ENCODE results near the gene IRX6. TPM values are rescaled to one million over a fixed set of nuclear protein-coding genes. Genes with fewer than 3 reads are reported as not detected.

Gene IRX6
- polyA plus RNA-seq, 1 donor (not counting 4 experiments of a cell fraction or from before 2014, with no cell fraction given), result not detected

- H3K79me2 ChIP-seq (ENCODE audit: control insufficient read depth, insufficient read depth, low read length), result no peaks in the 10 kb centered on the region
- dilution Hi-C loops (cut with MboI; ENCODE audit: extremely low pct_ligation_motif_present, low sequenced_read_pairs), result no loop called here
These were observed 52.0 kb downstream of the IRX6 start for GRCh38 chr16:55376045-55376444.

GRCh38 chr16:55376567-55377167 lies 52.7 kb downstream of the IRX6 start:
- no peak for TF ChIP-seq EZH2 (IDR thresholded peaks at IDR 0.05; ENCODE audit: low read length)
- TF ChIP-seq, protein P1, sequence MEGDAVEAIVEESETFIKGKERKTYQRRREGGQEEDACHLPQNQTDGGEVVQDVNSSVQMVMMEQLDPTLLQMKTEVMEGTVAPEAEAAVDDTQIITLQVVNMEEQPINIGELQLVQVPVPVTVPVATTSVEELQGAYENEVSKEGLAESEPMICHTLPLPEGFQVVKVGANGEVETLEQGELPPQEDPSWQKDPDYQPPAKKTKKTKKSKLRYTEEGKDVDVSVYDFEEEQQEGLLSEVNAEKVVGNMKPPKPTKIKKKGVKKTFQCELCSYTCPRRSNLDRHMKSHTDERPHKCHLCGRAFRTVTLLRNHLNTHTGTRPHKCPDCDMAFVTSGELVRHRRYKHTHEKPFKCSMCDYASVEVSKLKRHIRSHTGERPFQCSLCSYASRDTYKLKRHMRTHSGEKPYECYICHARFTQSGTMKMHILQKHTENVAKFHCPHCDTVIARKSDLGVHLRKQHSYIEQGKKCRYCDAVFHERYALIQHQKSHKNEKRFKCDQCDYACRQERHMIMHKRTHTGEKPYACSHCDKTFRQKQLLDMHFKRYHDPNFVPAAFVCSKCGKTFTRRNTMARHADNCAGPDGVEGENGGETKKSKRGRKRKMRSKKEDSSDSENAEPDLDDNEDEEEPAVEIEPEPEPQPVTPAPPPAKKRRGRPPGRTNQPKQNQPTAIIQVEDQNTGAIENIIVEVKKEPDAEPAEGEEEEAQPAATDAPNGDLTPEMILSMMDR (optimal IDR thresholded peaks at IDR 0.05 in 1 of 3, IDR thresholded peaks at IDR 0.05 in 1 of 3, conservative IDR thresholded peaks at IDR 0.05 in 1 of 3; ENCODE audit: extremely low read depth in 1 of 3, insufficient read depth in 2 of 3, low read length in 3 of 3), result no peak
- peak; percentile 17 for FAIRE-seq
- peaks cover 4% of the 10 kb centered on the region for H3K4me1 ChIP-seq (ENCODE audit: control insufficient read depth, extremely low read depth, insufficient read depth, low read length)
- H3K36me3 ChIP-seq (ENCODE audit: control insufficient read depth in 2 of 2, extremely low read depth in 1 of 2, insufficient read depth in 2 of 2, low read length in 2 of 2), result no peaks in the 10 kb centered on the region
- peaks cover 7% of the 10 kb centered on the region for H3K27me3 ChIP-seq (ENCODE audit: control insufficient read depth, extremely low read depth, insufficient read depth, low read length)
- H3K79me2 ChIP-seq (ENCODE audit: control insufficient read depth, insufficient read depth, low read length), result no peaks in the 10 kb centered on the region
- no peak overlapping the region for H3K9ac ChIP-seq (ENCODE audit: control insufficient read depth, extremely low read depth, insufficient read depth, low read length)
- no peak overlapping the region for H3K27ac ChIP-seq (ENCODE audit: control insufficient read depth, insufficient read depth, low read length)
- H2AFZ ChIP-seq (ENCODE audit: control insufficient read depth, low read length), result no peak overlapping the region
- DNase-seq (ENCODE audit: low read depth, low spot score), result no peak
- no peaks in the 10 kb centered on the region for H4K20me1 ChIP-seq (ENCODE audit: control insufficient read depth, extremely low read depth, insufficient read depth, low read length)
- dilution Hi-C loops (cut with MboI; ENCODE audit: extremely low pct_ligation_motif_present, low sequenced_read_pairs), result no loop called here
- no peaks in the 10 kb centered on the region for H3K9me1 ChIP-seq (ENCODE audit: control insufficient read depth, extremely low read depth, insufficient read depth, low read length)
- H3K4me2 ChIP-seq (ENCODE audit: control insufficient read depth, extremely low read depth, insufficient read depth, low read depth, low read length), result no peak overlapping the region
- H3K4me3 ChIP-seq (ENCODE audit: control insufficient read depth in 2 of 3, extremely low read depth in 1 of 3, insufficient read depth in 2 of 3, low read depth in 1 of 3, low read length in 3 of 3), result no peak overlapping the region
- no peaks in the 10 kb centered on the region for H3K9me3 ChIP-seq (ENCODE audit: control insufficient read depth, low read depth, low read length)

More at GRCh38 chr16:55376045-55376444, 52.0 kb downstream of the IRX6 start:
- Histone ChIP-seq H3K4me2 (ENCODE audit: control insufficient read depth, extremely low read depth, insufficient read depth, low read depth, low read length) (no peak overlapping the region), H3K9me3 (ENCODE audit: control insufficient read depth, low read depth, low read length) (no peaks in the 10 kb centered on the region), H2AFZ (ENCODE audit: control insufficient read depth, low read length) (no peak overlapping the region), H3K27me3 (ENCODE audit: control insufficient read depth, extremely low read depth, insufficient read depth, low read length) (peaks cover 10% of the 10 kb centered on the region), H3K36me3 (ENCODE audit: control insufficient read depth in 2 of 2, extremely low read depth in 1 of 2, insufficient read depth in 2 of 2, low read length in 2 of 2) (no peaks in the 10 kb centered on the region), H3K4me1 (ENCODE audit: control insufficient read depth, extremely low read depth, insufficient read depth, low read length) (peaks cover 4% of the 10 kb centered on the region), H3K9ac (ENCODE audit: control insufficient read depth, extremely low read depth, insufficient read depth, low read length) (no peak overlapping the region), H3K9me1 (ENCODE audit: control insufficient read depth, extremely low read depth, insufficient read depth, low read length) (no peaks in the 10 kb centered on the region), H4K20me1 (ENCODE audit: control insufficient read depth, extremely low read depth, insufficient read depth, low read length) (no peaks in the 10 kb centered on the region), H3K27ac (ENCODE audit: control insufficient read depth, insufficient read depth, low read length) (no peak overlapping the region), H3K4me3 (ENCODE audit: control insufficient read depth in 2 of 3, extremely low read depth in 1 of 3, insufficient read depth in 2 of 3, low read depth in 1 of 3, low read length in 3 of 3) (no peak overlapping the region)
- DNase-seq (ENCODE audit: low read depth, low spot score), result no peak
- FAIRE-seq, result no peak
- TF ChIP-seq EZH2 (IDR thresholded peaks at IDR 0.05; ENCODE audit: low read length), result no peak
- TF ChIP-seq, protein P1 (optimal IDR thresholded peaks at IDR 0.05 in 1 of 3, IDR thresholded peaks at IDR 0.05 in 1 of 3, conservative IDR thresholded peaks at IDR 0.05 in 1 of 3; ENCODE audit: extremely low read depth in 1 of 3, insufficient read depth in 2 of 3, low read length in 3 of 3), result no peak

All from keratinocyte (primary cell).